Measurements from ENCODE around the gene NGFR.
A peak's percentile ranks its signal among the peaks of the same experiment; 100 is the strongest.
"Not testable (repeated sequence)": the region's sequence is repeated elsewhere in the genome, so short reads cannot be mapped to it uniquely, and the experiment has no call there.

Gene NGFR

DNA sequence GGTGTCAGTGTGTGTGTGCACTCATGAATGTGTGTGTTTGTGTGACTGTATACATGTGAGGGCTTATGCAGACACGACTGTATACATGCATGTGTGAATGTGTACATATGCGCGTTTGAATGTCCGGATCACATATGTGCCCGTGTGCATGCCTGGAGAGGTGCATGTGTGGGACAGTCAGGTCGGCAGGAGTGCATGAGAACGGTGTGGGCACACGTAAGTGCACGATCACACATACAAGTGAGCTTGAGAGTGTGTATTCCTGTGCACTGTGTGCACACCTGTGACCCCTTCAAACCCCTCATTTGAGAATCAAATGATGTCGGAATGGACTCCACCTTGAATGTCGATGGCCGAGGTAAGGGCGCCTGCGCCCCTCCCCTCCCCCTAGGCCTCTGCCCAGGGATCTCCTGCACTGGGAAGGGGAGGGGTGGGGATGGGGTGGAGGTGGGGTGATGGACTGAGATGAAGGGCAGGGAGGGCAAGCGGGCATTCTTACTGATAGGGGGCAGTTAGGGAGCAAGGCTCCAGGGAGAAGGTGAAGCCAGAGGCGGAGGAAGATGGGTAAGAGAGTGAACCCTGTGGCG, 601 bp upstream of the NGFR start:
- no peaks in the 10 kb centered on the region for H3K36me3 ChIP-seq (ENCODE audit: insufficient read depth, low read length)
- no peak overlapping the region for H2AFZ ChIP-seq (ENCODE audit: low read depth, low read length)
- peaks cover 14% of the 10 kb centered on the region for H3K4me1 ChIP-seq (ENCODE audit: insufficient read depth, low read length)
- H3K27me3 ChIP-seq (ENCODE audit: insufficient read depth, low read length) = peaks cover 43% of the 10 kb centered on the region
- H3K9me3 ChIP-seq (ENCODE audit: low read length) = no peaks in the 10 kb centered on the region
- peak overlapping the region; percentile 87 for H3K4me3 ChIP-seq (ENCODE audit: low read length)

DNA sequence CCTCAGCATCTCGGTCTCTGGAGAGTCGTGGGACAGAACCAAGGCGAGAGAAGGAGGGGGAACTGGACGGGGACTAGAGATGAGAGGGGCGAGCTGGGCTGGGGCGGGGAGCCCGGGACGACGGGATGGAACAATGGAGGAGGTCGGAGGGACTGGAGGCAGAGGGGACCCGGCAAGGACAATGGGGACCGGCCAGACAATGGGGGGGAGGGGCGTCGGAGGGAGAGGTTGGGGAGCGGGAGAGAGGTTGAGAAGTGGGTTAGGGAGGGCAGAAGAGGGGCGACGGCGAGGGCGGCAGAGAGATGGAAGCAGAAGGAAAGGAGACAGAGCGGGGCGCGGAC, 719 bp downstream of the NGFR start:
- Histone ChIP-seq H3K9me3 (ENCODE audit: low read length) (no peaks in the 10 kb centered on the region), H3K36me3 (ENCODE audit: insufficient read depth, low read length) (no peaks in the 10 kb centered on the region), H3K4me1 (ENCODE audit: insufficient read depth, low read length) (peaks cover 14% of the 10 kb centered on the region), H3K27me3 (ENCODE audit: insufficient read depth, low read length) (peaks cover 32% of the 10 kb centered on the region), H3K4me3 (ENCODE audit: low read length) (peak overlapping the region; percentile 87), H2AFZ (ENCODE audit: low read depth, low read length) (peak overlapping the region; percentile 74)

DNA sequence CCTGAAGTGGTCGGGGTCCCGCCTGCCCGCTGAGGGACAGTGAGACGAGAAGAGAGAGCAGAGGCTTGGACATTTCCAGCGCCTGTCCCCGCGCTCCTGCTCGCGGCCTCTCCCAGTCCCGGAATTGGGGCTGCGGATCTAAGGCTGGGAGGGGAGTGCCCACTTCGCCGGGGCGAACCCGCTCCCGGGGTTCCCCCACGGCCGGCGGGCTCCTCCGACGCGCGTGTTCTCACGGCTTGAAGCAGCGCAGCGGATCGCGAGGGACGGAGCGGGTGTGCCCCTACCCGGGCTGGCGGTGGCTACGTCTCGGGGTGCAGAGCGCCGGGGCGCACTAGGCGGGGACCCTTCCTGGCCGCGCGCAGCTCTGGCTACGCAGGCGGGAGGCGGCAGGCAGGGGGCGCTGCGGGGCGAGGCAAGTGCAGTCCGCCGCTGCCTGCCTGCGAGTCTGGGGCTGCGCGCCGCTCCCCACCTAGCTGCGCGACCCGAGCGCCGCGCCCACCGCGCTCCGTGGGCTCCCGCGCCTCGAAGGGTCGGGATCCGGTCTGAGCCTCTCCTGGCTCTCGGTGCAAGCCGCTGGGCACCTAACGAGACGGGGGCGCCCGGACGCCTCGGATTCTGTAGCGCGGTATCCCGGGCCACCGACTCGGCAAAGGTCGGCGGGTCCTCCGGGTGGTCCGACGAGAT, 1.2 kb downstream of the NGFR start:
- Histone ChIP-seq H3K36me3 (ENCODE audit: insufficient read depth, low read length) (no peaks in the 10 kb centered on the region), H3K27me3 (ENCODE audit: insufficient read depth, low read length) (peaks cover 29% of the 10 kb centered on the region), H3K4me1 (ENCODE audit: insufficient read depth, low read length) (peaks cover 14% of the 10 kb centered on the region)

DNA sequence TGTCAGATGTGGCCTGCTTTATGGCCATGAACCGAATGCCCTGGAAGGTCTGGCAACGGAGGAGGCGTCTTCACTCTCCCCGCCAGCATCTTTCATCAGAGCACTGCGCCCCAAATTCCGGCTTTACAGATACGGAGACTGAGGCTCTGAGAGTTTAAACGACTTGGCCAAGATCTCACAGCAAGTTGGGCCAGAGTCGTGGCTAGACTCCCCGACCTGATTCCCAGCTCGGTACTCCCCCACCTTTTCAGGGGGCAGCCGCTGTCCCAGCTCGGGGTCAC, 1.7 kb downstream of the NGFR start:
- peaks cover 14% of the 10 kb centered on the region for H3K4me1 ChIP-seq (ENCODE audit: insufficient read depth, low read length)
- peaks cover 25% of the 10 kb centered on the region for H3K27me3 ChIP-seq (ENCODE audit: insufficient read depth, low read length)
- no peaks in the 10 kb centered on the region for H3K9me3 ChIP-seq (ENCODE audit: low read length)
- no peaks in the 10 kb centered on the region for H3K36me3 ChIP-seq (ENCODE audit: insufficient read depth, low read length)
- H3K4me3 ChIP-seq (ENCODE audit: low read length) = peak overlapping the region; percentile 87
- peak overlapping the region; percentile 0 for H2AFZ ChIP-seq (ENCODE audit: low read depth, low read length)

More for the DNA sequence above, 1.2 kb downstream of the NGFR start:
- Histone ChIP-seq H3K4me3 (ENCODE audit: low read length) (peak overlapping the region; percentile 87), H2AFZ (ENCODE audit: low read depth, low read length) (peak overlapping the region; percentile 74), H3K9me3 (ENCODE audit: low read length) (no peaks in the 10 kb centered on the region)

DNA sequence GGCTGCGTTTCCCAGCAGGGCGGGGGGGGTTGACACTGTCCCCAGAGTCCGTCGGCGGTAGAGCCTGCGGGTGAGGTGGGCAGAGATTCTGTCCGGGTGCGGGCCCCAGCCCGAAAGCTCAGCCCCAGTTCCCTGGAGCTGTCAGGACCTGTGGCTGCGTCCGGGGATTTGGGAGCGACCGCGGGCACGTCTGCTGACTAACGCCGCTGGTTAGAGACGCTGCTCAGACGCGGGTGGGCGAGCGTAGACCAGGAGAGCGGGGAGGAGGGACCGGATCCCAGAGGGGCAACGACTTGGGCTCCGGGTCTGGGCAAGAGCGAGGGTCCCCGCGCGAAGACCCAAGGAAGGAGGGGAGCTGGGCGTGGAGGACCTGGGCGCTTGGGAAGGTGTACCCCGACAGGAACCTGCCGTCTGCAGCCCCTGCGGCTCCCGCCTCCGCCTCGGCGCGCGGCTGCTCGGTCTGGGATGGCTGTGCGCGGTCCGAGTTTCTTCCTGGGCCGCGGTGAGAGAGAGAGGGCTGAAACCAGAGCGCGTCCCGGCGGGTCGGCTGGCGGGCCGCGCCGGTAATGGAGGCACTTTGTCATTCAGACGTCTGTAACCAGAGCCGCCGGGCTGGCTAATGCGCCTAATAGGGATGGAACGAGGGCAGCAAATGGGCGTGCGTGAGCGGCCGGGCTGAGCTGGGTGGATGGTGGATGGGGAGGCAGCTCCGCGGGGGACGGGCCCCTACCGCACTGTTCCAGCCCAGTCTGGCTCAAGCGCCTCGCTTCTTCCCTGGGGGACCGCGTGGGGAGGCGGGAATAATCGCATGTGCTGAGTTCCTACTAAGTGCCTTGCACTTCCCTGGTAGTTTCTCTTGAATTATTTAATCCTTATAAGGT, 2.3 kb downstream of the NGFR start:
- H3K36me3 ChIP-seq (ENCODE audit: insufficient read depth, low read length) = no peaks in the 10 kb centered on the region
- peak overlapping the region; percentile 87 for H3K4me3 ChIP-seq (ENCODE audit: low read length)
- H2AFZ ChIP-seq (ENCODE audit: low read depth, low read length) = peak overlapping the region; percentile 0
- H3K4me1 ChIP-seq (ENCODE audit: insufficient read depth, low read length) = peaks cover 14% of the 10 kb centered on the region
- H3K9me3 ChIP-seq (ENCODE audit: low read length) = no peaks in the 10 kb centered on the region
- H3K27me3 ChIP-seq (ENCODE audit: insufficient read depth, low read length) = peaks cover 25% of the 10 kb centered on the region

DNA sequence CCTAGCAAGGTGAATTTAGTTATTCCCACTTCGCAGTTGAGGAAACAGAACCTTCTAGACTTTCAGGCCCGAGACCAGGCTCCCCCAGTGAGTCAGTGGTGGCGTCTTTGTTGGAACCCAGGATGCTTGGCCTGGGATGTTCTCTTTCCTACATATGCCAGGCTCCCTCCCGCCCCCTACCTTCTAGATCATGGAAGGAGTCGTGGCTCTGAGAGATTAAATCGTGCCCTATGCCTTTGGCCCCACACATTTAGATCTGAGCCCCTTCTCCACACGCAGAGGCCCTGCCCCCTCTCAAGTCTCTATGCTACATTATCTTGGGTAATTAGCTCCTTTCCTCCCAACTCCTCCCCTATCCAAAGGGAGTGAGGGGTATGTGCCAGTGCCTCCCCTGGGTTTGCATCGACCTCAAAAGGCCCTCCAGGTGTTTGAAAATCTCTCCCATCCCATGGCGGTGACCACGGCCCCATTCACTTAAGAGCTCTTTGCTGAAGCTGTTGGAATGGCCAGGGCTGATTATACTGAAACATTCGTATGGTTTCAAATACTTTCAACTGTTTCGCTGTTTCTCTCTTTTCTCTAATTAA, 3.0 kb downstream of the NGFR start:
- Histone ChIP-seq H3K4me1 (ENCODE audit: insufficient read depth, low read length) (peaks cover 14% of the 10 kb centered on the region), H3K4me3 (ENCODE audit: low read length) (peak overlapping the region; percentile 87), H3K36me3 (ENCODE audit: insufficient read depth, low read length) (no peaks in the 10 kb centered on the region), H3K9me3 (ENCODE audit: low read length) (no peaks in the 10 kb centered on the region), H3K27me3 (ENCODE audit: insufficient read depth, low read length) (peaks cover 22% of the 10 kb centered on the region), H2AFZ (ENCODE audit: low read depth, low read length) (peak overlapping the region; percentile 0)

DNA sequence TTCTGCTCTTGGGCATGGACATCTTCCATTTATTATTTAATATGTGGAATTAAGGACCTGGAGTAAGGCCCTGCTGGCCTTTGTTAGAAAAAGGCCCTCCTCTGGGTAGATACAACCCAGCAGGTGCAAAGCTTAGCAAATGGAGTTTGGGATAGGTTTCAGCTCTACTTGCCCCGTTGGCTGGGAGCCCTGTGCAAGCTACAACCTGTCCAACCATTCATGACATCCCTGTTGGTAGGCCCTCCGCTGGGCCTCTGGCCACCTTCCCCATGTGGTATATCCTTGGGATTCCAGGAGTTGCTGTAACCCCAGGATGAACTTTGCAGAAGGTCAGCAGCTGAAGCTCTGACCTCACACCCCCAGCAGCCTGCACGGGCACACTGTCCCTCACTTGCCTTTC, 6.4 kb downstream of the NGFR start:
- peaks cover 18% of the 10 kb centered on the region for H3K36me3 ChIP-seq (ENCODE audit: insufficient read depth, low read length)
- no peaks in the 10 kb centered on the region for H3K9me3 ChIP-seq (ENCODE audit: low read length)
- peaks cover 14% of the 10 kb centered on the region for H3K4me1 ChIP-seq (ENCODE audit: insufficient read depth, low read length)
- H3K4me3 ChIP-seq (ENCODE audit: low read length) = no peak overlapping the region
- peaks cover 17% of the 10 kb centered on the region for H3K27me3 ChIP-seq (ENCODE audit: insufficient read depth, low read length)
- H2AFZ ChIP-seq (ENCODE audit: low read depth, low read length) = no peak overlapping the region

DNA sequence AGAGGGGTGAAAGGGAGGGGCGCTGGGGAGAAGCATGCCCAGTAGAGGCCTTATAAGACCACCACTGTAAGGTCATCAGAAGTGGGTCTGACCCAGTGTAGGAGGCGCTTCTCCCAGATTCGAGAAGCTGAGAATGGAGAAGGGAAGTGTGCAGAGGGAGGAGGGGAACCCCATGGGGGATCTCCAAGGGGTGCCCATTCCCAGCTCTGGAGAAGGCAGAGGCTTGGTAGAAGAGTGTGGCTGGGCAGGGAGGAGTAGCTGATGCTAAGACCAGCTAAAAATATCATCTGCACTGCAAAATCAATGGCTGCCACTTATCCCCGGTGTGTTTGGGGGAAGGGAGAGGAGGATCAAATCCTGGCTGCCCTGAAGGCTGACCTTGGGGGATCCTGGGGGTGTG, 7.2 kb downstream of the NGFR start:
- peaks cover 18% of the 10 kb centered on the region for H3K36me3 ChIP-seq (ENCODE audit: insufficient read depth, low read length)
- no peaks in the 10 kb centered on the region for H3K9me3 ChIP-seq (ENCODE audit: low read length)
- no peak overlapping the region for H2AFZ ChIP-seq (ENCODE audit: low read depth, low read length)
- peaks cover 15% of the 10 kb centered on the region for H3K4me1 ChIP-seq (ENCODE audit: insufficient read depth, low read length)
- H3K27me3 ChIP-seq (ENCODE audit: insufficient read depth, low read length) = peaks cover 12% of the 10 kb centered on the region
- no peak overlapping the region for H3K4me3 ChIP-seq (ENCODE audit: low read length)

DNA sequence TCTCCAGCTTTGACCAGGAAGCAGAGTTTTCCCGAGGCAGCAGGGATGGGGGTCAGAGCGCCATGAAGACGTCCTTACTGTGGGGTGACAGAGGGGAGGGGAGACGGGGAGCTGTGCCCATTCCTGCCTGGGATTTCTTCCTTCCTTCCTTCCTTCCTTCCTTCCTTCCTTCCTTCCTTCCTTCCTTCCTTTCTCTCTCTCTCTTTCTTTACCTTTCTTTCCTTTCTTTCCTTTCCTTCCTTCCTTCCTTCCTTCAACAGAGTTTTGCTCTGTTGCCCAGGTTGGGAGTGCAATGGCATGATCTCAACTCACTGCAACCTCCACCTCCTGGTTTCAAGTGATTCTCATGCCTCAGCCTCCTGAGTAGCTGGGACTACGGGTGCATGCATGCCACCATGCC, 7.6 kb downstream of the NGFR start:
- peaks cover 18% of the 10 kb centered on the region for H3K4me1 ChIP-seq (ENCODE audit: insufficient read depth, low read length)
- H2AFZ ChIP-seq (ENCODE audit: low read depth, low read length); H3K9me3 ChIP-seq (ENCODE audit: low read length); H3K4me3 ChIP-seq (ENCODE audit: low read length): not testable (repeated sequence)
- H3K36me3 ChIP-seq (ENCODE audit: insufficient read depth, low read length) = peaks cover 18% of the 10 kb centered on the region
- peaks cover 10% of the 10 kb centered on the region for H3K27me3 ChIP-seq (ENCODE audit: insufficient read depth, low read length)

DNA sequence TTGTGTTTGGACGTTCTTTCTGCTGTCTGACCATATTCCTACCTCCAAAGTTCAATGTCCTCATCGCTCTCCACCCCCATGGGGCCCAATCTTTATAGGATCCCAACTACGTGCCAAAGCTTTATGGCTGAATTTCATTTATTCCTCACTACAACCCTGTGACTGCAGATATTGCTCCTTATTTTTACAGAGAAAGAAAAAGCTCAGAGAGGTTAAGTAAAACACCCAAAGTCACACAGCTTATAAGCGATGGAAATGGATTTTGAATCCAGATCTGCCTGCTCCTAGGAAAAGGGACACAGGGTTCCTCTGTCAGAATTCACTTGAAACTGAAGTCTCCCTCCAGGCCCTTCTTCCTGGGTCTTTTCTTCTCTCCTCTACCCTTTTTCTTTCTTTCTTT, 9.3 kb downstream of the NGFR start:
- H3K9me3 ChIP-seq (ENCODE audit: low read length) = no peaks in the 10 kb centered on the region
- no peak overlapping the region for H2AFZ ChIP-seq (ENCODE audit: low read depth, low read length)
- no peaks in the 10 kb centered on the region for H3K27me3 ChIP-seq (ENCODE audit: insufficient read depth, low read length)
- no peak overlapping the region for H3K4me3 ChIP-seq (ENCODE audit: low read length)
- H3K4me1 ChIP-seq (ENCODE audit: insufficient read depth, low read length) = peaks cover 18% of the 10 kb centered on the region
- peaks cover 18% of the 10 kb centered on the region for H3K36me3 ChIP-seq (ENCODE audit: insufficient read depth, low read length)

DNA sequence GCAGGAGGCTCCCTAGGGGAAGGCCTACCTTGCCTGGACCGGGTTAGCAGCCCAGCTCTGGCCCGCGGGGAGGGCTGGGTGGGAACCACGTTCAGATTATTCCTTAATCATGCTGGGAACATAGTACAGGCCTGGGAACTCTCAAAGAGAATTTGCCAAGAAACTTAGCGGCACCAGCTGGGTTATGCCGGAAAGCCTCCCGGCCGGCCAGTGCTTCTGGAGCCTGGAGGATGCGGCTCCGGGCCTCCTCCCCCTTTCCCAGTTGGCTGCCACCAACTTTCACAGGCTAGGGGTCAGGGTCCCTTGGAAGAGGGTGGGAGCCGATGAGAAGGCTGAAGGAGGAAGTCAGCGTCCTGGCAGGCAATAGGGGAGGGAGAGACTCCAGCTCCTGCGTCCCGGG, 10.8 kb downstream of the NGFR start:
- no peak overlapping the region for H2AFZ ChIP-seq (ENCODE audit: low read depth, low read length)
- no peak overlapping the region for H3K4me3 ChIP-seq (ENCODE audit: low read length)
- H3K27me3 ChIP-seq (ENCODE audit: insufficient read depth, low read length) = no peaks in the 10 kb centered on the region
- peaks cover 27% of the 10 kb centered on the region for H3K36me3 ChIP-seq (ENCODE audit: insufficient read depth, low read length)
- H3K9me3 ChIP-seq (ENCODE audit: low read length) = no peaks in the 10 kb centered on the region
- H3K4me1 ChIP-seq (ENCODE audit: insufficient read depth, low read length) = peaks cover 18% of the 10 kb centered on the region

DNA sequence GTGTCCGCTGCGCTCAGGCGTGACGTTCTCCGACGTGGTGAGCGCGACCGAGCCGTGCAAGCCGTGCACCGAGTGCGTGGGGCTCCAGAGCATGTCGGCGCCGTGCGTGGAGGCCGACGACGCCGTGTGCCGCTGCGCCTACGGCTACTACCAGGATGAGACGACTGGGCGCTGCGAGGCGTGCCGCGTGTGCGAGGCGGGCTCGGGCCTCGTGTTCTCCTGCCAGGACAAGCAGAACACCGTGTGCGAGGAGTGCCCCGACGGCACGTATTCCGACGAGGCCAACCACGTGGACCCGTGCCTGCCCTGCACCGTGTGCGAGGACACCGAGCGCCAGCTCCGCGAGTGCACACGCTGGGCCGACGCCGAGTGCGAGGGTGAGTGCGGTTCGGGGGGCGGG, 11.2 kb downstream of the NGFR start:
- Histone ChIP-seq H2AFZ (ENCODE audit: low read depth, low read length) (no peak overlapping the region), H3K4me1 (ENCODE audit: insufficient read depth, low read length) (peaks cover 18% of the 10 kb centered on the region), H3K9me3 (ENCODE audit: low read length) (no peaks in the 10 kb centered on the region), H3K36me3 (ENCODE audit: insufficient read depth, low read length) (peaks cover 28% of the 10 kb centered on the region), H3K4me3 (ENCODE audit: low read length) (no peak overlapping the region), H3K27me3 (ENCODE audit: insufficient read depth, low read length) (no peaks in the 10 kb centered on the region)
